Measurements from ENCODE around the gene USP20. TPM values are rescaled to one million over a fixed set of nuclear protein-coding genes. Genes with fewer than 3 reads are reported as not detected.
A peak's percentile ranks its signal among the peaks of the same experiment; 100 is the strongest.

USP20 gene
- total and polyA plus RNA-seq, 10 of the 15 experiments (the other 5 are each of a cell fraction or from before 2014, with no cell fraction given) = 0.66 to 23.3 (median 11.0) TPM

- RAD21 ChIA-PET (ENCODE audit: unreplicated experiment) = interaction anchor here (0.5 to 0.9 kb wide), 2 partner anchors 52 to 183 kb away, joined by 3 read pairs; no protein-coding TSS in a partner anchor
- no TSS peak for BruUV-seq (replicated peaks)
- ATAC-seq (peak; percentile 22), DNase-seq (ENCODE audit: low read depth, low spot score) (no peak), FAIRE-seq (no peak)
- WGBS (ENCODE audit: insufficient coverage, insufficient replicate concordance, low lambda C conversion rate, missing lambda C conversion rate) = under 1% methylated on average over 32 of the region's 32 CpGs
- peak overlapping the region; percentile 76 for H3K4me2 ChIP-seq (ENCODE audit: control insufficient read depth, insufficient read depth)
- SMC1A ChIA-PET (ENCODE audit: uncharacterized antibody, unreplicated experiment) = interaction anchor here (0.7 to 1.3 kb wide), 3 partner anchors 51 to 264 kb away, joined by 3 to 8 read pairs (median 3); no protein-coding TSS in a partner anchor
- H3K79me2 ChIP-seq (ENCODE audit: control insufficient read depth, insufficient read depth, low read length) = peaks cover 34% of the 10 kb centered on the region
- CTCF ChIA-PET = interaction anchor here (1.2 to 1.5 kb wide), 3 partner anchors 9 to 196 kb away, joined by 3 read pairs; no protein-coding TSS in a partner anchor
- H3K27me3 ChIP-seq (replicated peaks in 1 of 2; ENCODE audit: control insufficient read depth in 2 of 2, insufficient read depth in 2 of 2, low read length in 1 of 2) = no peaks in the 10 kb centered on the region
- peaks cover 14% of the 10 kb centered on the region for H3K4me1 ChIP-seq (ENCODE audit: control insufficient read depth, insufficient read depth, low read length)
- H3K27ac ChIP-seq (ENCODE audit: control insufficient read depth, insufficient read depth) = peak overlapping the region; percentile 47
- in situ Hi-C loops (cut with MboI) = loop anchor here (25.0 kb wide), 1 partner anchor 1428 kb away; no protein-coding TSS in a partner anchor
- TF ChIP-seq, protein P1, sequence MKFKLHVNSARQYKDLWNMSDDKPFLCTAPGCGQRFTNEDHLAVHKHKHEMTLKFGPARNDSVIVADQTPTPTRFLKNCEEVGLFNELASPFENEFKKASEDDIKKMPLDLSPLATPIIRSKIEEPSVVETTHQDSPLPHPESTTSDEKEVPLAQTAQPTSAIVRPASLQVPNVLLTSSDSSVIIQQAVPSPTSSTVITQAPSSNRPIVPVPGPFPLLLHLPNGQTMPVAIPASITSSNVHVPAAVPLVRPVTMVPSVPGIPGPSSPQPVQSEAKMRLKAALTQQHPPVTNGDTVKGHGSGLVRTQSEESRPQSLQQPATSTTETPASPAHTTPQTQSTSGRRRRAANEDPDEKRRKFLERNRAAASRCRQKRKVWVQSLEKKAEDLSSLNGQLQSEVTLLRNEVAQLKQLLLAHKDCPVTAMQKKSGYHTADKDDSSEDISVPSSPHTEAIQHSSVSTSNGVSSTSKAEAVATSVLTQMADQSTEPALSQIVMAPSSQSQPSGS (IDR thresholded peaks at IDR 0.05; ENCODE audit: low read length) = no peak
- TF ChIP-seq, protein P2, sequence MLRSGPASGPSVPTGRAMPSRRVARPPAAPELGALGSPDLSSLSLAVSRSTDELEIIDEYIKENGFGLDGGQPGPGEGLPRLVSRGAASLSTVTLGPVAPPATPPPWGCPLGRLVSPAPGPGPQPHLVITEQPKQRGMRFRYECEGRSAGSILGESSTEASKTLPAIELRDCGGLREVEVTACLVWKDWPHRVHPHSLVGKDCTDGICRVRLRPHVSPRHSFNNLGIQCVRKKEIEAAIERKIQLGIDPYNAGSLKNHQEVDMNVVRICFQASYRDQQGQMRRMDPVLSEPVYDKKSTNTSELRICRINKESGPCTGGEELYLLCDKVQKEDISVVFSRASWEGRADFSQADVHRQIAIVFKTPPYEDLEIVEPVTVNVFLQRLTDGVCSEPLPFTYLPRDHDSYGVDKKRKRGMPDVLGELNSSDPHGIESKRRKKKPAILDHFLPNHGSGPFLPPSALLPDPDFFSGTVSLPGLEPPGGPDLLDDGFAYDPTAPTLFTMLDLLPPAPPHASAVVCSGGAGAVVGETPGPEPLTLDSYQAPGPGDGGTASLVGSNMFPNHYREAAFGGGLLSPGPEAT (IDR thresholded peaks at IDR 0.05; ENCODE audit: low read depth) = peak; percentile 50; the same call in 1 of the 2 replicates
- TF ChIP-seq, protein P3, sequence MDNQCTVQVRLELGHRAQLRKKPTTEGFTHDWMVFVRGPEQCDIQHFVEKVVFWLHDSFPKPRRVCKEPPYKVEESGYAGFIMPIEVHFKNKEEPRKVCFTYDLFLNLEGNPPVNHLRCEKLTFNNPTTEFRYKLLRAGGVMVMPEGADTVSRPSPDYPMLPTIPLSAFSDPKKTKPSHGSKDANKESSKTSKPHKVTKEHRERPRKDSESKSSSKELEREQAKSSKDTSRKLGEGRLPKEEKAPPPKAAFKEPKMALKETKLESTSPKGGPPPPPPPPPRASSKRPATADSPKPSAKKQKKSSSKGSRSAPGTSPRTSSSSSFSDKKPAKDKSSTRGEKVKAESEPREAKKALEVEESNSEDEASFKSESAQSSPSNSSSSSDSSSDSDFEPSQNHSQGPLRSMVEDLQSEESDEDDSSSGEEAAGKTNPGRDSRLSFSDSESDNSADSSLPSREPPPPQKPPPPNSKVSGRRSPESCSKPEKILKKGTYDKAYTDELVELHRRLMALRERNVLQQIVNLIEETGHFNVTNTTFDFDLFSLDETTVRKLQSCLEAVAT (IDR thresholded peaks at IDR 0.05) = peak; percentile 50
- peak; percentile 67; the same call in 1 of the 2 replicates for TF ChIP-seq NBN (IDR thresholded peaks at IDR 0.05)
- 0 out of 2 replicates have a peak, but pooled peaks have one; percentile 10 for TF ChIP-seq NR2C1 (IDR thresholded peaks at IDR 0.05)
- peaks cover 3 to 7% of the 10 kb centered on the region in 2 experiments; a peak in 2 of 4 replicates for H3K36me3 ChIP-seq (ENCODE audit: control insufficient read depth in 2 of 2, insufficient read depth in 2 of 2, low read length in 1 of 2)
- H3K9me3 ChIP-seq (replicated peaks; ENCODE audit: control insufficient read depth, insufficient read depth, low read length) = no peaks in the 10 kb centered on the region
- POLR2A ChIA-PET = interaction anchor here (0.5 to 1.6 kb wide), 6 partner anchors 10 to 92 kb away, joined by 3 to 5 read pairs (median 3); partner anchors contain the start of gene TOR1A
- H3K9ac ChIP-seq (ENCODE audit: control insufficient read depth, insufficient read depth, low read length) = peak overlapping the region; percentile 87
- H2AFZ ChIP-seq (ENCODE audit: control insufficient read depth, low read depth, low read length) = peak overlapping the region; percentile 86
- H4K20me1 ChIP-seq (ENCODE audit: control insufficient read depth, insufficient read depth) = no peaks in the 10 kb centered on the region
- peak overlapping the region; percentile 92 for H3K4me3 ChIP-seq
- intact Hi-C loops (cut with micrococcal nuclease; ENCODE audit: unreplicated experiment) = loop anchor here (1.0 kb wide), 1 partner anchor 50 kb away; no protein-coding TSS in a partner anchor
Observed at GRCh38 chr9:129834489-129835127, 650 bp upstream of the USP20 start.
